Activated naive CD4-positive, alpha-beta T cell treated with Interleukin-2 at 50 U/mL for 16 hours (primary cell): ENCODE results near the gene ROR2.

Source experiments
- DNase-seq: peaks from one replicate; pipeline ENCODE4 v3.0.0-alpha.2; 2020

Gene ROR2

GRCh38 chr9:91836515-91836914 is 113.5 kb downstream of the ROR2 start:
- no peak for DNase-seq

GRCh38 chr9:91835632-91836031 is 114.4 kb downstream of the ROR2 start:
- DNase-seq, result no peak

- DNase-seq, result no peak
These were observed 114.8 kb downstream of the ROR2 start for GRCh38 chr9:91835216-91835615.

GRCh38 chr9:91834740-91835139 is 115.3 kb downstream of the ROR2 start:
- DNase-seq, result no peak

- DNase-seq, result no peak
These were observed 116.2 kb downstream of the ROR2 start for GRCh38 chr9:91833878-91834255.

- DNase-seq, result no peak
These were observed 116.7 kb downstream of the ROR2 start for GRCh38 chr9:91833096-91833877.

- no peak for DNase-seq
These were observed 117.7 kb downstream of the ROR2 start for GRCh38 chr9:91832322-91832721.

- no peak for DNase-seq
These were observed 124.2 kb downstream of the ROR2 start for GRCh38 chr9:91825866-91826265.

GRCh38 chr9:91825422-91825821 is 124.6 kb downstream of the ROR2 start:
- no peak for DNase-seq

GRCh38 chr9:91824601-91825305 is 125.3 kb downstream of the ROR2 start:
- DNase-seq, result no peak

GRCh38 chr9:91824151-91824550 is 125.9 kb downstream of the ROR2 start:
- no peak for DNase-seq

- no peak for DNase-seq
These were observed 128.8 kb downstream of the ROR2 start for GRCh38 chr9:91820949-91821880.

- no peak for DNase-seq
These were observed 129.8 kb downstream of the ROR2 start for GRCh38 chr9:91820126-91820750.

- DNase-seq, result no peak
These were observed 131.2 kb downstream of the ROR2 start for GRCh38 chr9:91818647-91819403.

- DNase-seq, result no peak
These were observed 131.8 kb downstream of the ROR2 start for GRCh38 chr9:91818225-91818585.

- DNase-seq, result no peak
These were observed 132.4 kb downstream of the ROR2 start for GRCh38 chr9:91817493-91818224.

- DNase-seq, result no peak
These were observed 132.9 kb downstream of the ROR2 start for GRCh38 chr9:91817106-91817492.

- no peak for DNase-seq
These were observed 133.7 kb downstream of the ROR2 start for GRCh38 chr9:91816356-91816755.

GRCh38 chr9:91815896-91816295 is 134.1 kb downstream of the ROR2 start:
- no peak for DNase-seq

GRCh38 chr9:91814753-91815152 is 135.3 kb downstream of the ROR2 start:
- DNase-seq, result no peak

GRCh38 chr9:91814201-91814600 is 135.8 kb downstream of the ROR2 start:
- no peak for DNase-seq
